Coronary artery (tissue), 2 donors: ENCODE data around the gene FGD5.
A peak's percentile ranks its signal among the peaks of the same experiment; 100 is the strongest.

ENCODE experiments used
- DNase-seq: peaks from one replicate; pipeline ENCODE4 v3.0.0-alpha.2; 2017; ENCODE audit warnings: low spot score
- H3K27ac ChIP-seq, 2 donors: fragments of 200-600 bp; sonication (generic); one replicate each; pipeline ENCODE4 v1.5.1; 2016 to 2019
- H3K4me3 ChIP-seq: fragments of 200-600 bp; sonication (generic); 2 replicates; pipeline ENCODE4 v1.5.1; 2016; ENCODE audit warnings: mild to moderate bottlenecking, moderate library complexity
- CTCF ChIP-seq: fragments of 200-600 bp; sonication (generic); IDR thresholded peaks from one replicate; pipeline ENCODE4 v1.5.1; 2019; ENCODE audit warnings: antibody characterized with exemption

Gene FGD5

GRCh38 chr3:14915636-14916222, 97.0 kb downstream of the FGD5 start:
- Histone ChIP-seq H3K4me3 (no peak overlapping the region), H3K27ac (no peak overlapping the region)
- no peak for DNase-seq
- no peak for TF ChIP-seq CTCF

GRCh38 chr3:14918356-14918860, 99.6 kb downstream of the FGD5 start:
- no peak for TF ChIP-seq CTCF
- Histone ChIP-seq H3K4me3 (no peak overlapping the region), H3K27ac (no peak overlapping the region)
- no peak for DNase-seq

GRCh38 chr3:14920536-14920935, 101.8 kb downstream of the FGD5 start:
- Histone ChIP-seq H3K4me3 (no peak overlapping the region), H3K27ac (no peak overlapping the region)
- no peak for TF ChIP-seq CTCF
- no peak for DNase-seq

- peak; percentile 94 for TF ChIP-seq CTCF
- peak; percentile 92 for DNase-seq
- Histone ChIP-seq H3K27ac (no peak overlapping the region), H3K4me3 (no peak overlapping the region)
These were observed 102.4 kb downstream of the FGD5 start for GRCh38 chr3:14921034-14921616.

- Histone ChIP-seq H3K4me3 (no peak overlapping the region), H3K27ac (no peak overlapping the region)
- TF ChIP-seq CTCF = no peak
- no peak for DNase-seq
These were observed 103.3 kb downstream of the FGD5 start for GRCh38 chr3:14921811-14922705.

GRCh38 chr3:14922863-14923262, 104.1 kb downstream of the FGD5 start:
- TF ChIP-seq CTCF = no peak
- Histone ChIP-seq H3K4me3 (no peak overlapping the region), H3K27ac (no peak overlapping the region)
- DNase-seq = no peak
